HFFc6 (cell line): ENCODE measurements around the gene KRT81. TPM values are rescaled to one million over a fixed set of nuclear protein-coding genes. Genes with fewer than 3 reads are reported as not detected.
"Not testable (repeated sequence)": the region's sequence is repeated elsewhere in the genome, so short reads cannot be mapped to it uniquely, and the experiment has no call there.

Experiments used
- DNase-seq: peaks from one replicate; pipeline ENCODE4 v3.0.0-alpha.2; 2018
- H3K27ac Mint-ChIP-seq: 2 replicates; pipeline ENCODE4 v1.8.0; 2020; ENCODE audit warnings: mild to moderate bottlenecking, mixed read lengths
- H3K27me3 Mint-ChIP-seq: 2 replicates; pipeline ENCODE4 v1.8.0; 2021; ENCODE audit warnings: mild to moderate bottlenecking, moderate library complexity, mixed read lengths; ENCODE audit not compliant: insufficient read depth
- H3K36me3 Mint-ChIP-seq: 2 replicates; pipeline ENCODE4 v1.8.0; 2021; ENCODE audit warnings: low read depth, mixed read lengths
- H3K4me1 Mint-ChIP-seq: 2 replicates; pipeline ENCODE4 v1.8.0; 2020; ENCODE audit warnings: low read depth, mixed read lengths
- H3K4me3 Mint-ChIP-seq: 2 replicates; pipeline ENCODE4 v1.8.0; 2020; ENCODE audit warnings: mild to moderate bottlenecking, moderate library complexity, mixed read lengths
- H3K9me3 Mint-ChIP-seq: 2 replicates; pipeline ENCODE4 v1.8.0; 2020; ENCODE audit warnings: mild to moderate bottlenecking, mixed read lengths
- total RNA-seq, 6 experiments: library from RNA; stranded (reverse); fragmentation: NEBNext Ultra II Directional; extraction: Animal tissue kit (Norgen Biotek cat#: 25700); gene quantifications; 2 replicates in 1 of 6; 3 replicates in 5 of 6; pipeline ENCODE4 v1.2.3, GENCODE V29; 2021
- TF ChIP-seq, protein P1 (sequence below): fragments of 200-600 bp; sonication (generic); IDR thresholded peaks from 2 replicates; pipeline ENCODE4 v1.5.0; 2021; ENCODE audit warnings: antibody characterized with exemption, mild to moderate bottlenecking

Gene KRT81
- total RNA-seq, 6 experiments from 2014 or later = 0.34 to 0.84 (median 0.70) TPM

GRCh38 chr12:52254180-52254964, 37.0 kb downstream of the KRT81 start:
- Mint-ChIP-seq H3K4me1 (peaks cover 5% of the 10 kb centered on the region), H3K27ac (no peak overlapping the region), H3K4me3 (no peak overlapping the region), H3K9me3 (no peaks in the 10 kb centered on the region), H3K27me3 (peaks cover 7% of the 10 kb centered on the region), H3K36me3 (no peaks in the 10 kb centered on the region)
- no peak for DNase-seq
- TF ChIP-seq, protein P1, sequence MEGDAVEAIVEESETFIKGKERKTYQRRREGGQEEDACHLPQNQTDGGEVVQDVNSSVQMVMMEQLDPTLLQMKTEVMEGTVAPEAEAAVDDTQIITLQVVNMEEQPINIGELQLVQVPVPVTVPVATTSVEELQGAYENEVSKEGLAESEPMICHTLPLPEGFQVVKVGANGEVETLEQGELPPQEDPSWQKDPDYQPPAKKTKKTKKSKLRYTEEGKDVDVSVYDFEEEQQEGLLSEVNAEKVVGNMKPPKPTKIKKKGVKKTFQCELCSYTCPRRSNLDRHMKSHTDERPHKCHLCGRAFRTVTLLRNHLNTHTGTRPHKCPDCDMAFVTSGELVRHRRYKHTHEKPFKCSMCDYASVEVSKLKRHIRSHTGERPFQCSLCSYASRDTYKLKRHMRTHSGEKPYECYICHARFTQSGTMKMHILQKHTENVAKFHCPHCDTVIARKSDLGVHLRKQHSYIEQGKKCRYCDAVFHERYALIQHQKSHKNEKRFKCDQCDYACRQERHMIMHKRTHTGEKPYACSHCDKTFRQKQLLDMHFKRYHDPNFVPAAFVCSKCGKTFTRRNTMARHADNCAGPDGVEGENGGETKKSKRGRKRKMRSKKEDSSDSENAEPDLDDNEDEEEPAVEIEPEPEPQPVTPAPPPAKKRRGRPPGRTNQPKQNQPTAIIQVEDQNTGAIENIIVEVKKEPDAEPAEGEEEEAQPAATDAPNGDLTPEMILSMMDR = no peak

GRCh38 chr12:52253391-52254179, 37.7 kb downstream of the KRT81 start:
- DNase-seq = no peak
- Mint-ChIP-seq H3K9me3 (no peaks in the 10 kb centered on the region), H3K4me3 (no peak overlapping the region), H3K27me3 (peaks cover 9% of the 10 kb centered on the region), H3K4me1 (peaks cover 12% of the 10 kb centered on the region), H3K27ac (no peak overlapping the region), H3K36me3 (no peaks in the 10 kb centered on the region)
- TF ChIP-seq, protein P1 = no peak

GRCh38 chr12:52252728-52253343, 38.5 kb downstream of the KRT81 start:
- no peak overlapping the region for H3K4me3 Mint-ChIP-seq
- H3K9me3 Mint-ChIP-seq = no peaks in the 10 kb centered on the region
- H3K27ac Mint-ChIP-seq = no peak overlapping the region; the same call in 1 of the 2 replicates
- no peaks in the 10 kb centered on the region for H3K36me3 Mint-ChIP-seq
- DNase-seq = no peak
- peaks cover 11% of the 10 kb centered on the region for H3K27me3 Mint-ChIP-seq
- H3K4me1 Mint-ChIP-seq = peaks cover 13% of the 10 kb centered on the region
- TF ChIP-seq, protein P1 = no peak

DNA sequence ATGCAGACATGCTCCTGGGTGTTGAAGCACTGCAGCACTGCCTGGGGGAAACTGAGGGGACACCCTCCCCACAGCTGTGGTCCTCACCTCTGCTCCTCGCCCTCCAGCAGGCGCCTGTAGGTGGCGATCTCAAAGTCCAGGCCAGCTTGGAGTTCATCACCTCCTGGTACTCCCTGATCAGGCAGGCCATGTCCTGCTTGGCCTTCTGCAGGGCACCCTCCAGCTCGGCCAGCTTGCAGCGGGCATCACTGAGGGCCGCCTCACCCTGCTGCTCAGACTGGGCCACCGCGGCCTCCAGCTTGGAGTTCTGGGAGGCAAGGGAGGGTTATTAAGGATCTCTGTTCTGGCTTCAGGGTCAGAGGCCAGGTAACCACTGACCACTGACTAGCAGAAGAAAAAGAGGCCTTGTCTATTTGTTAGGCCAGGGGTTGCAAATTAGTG, 39.1 kb downstream of the KRT81 start:
- TF ChIP-seq, protein P1 = peak; percentile 59
- Mint-ChIP-seq H3K27me3 (peaks cover 11% of the 10 kb centered on the region), H3K4me1 (peaks cover 20% of the 10 kb centered on the region)
- not testable (repeated sequence) for H3K27ac Mint-ChIP-seq, H3K4me3 Mint-ChIP-seq, DNase-seq, H3K9me3 Mint-ChIP-seq, H3K36me3 Mint-ChIP-seq

DNA sequence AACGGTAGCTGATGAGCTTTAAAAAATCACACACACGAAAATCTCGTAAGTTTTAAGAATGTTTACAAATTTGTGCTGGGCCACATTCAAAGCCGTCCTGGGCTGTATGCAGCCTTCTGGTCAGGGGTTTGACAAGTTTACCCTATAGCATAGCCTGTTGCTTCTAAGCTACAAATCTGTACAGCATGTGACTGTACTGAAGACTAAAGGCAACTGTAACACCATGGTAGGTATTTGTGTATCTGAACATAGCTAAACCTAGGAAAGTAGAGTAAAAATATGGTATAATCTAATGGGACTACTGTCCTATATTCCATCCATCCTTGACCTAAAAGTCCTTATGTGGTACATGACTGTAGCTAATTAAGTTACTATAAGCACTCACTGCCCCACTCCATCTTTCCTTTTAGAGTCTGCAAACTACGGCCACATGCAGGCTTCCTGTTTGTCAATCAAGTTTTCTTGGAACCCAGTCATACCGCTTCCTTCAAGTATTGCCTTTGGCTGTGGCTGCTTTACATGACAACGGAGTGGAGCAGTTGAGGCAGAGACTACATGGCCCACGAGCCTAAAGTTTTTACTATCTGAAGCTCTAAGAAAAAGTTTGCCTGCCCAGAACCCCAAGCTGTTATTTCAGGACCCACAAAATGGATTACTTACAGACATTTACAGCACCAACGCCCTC, 39.8 kb downstream of the KRT81 start:
- H3K4me3 Mint-ChIP-seq = no peak overlapping the region
- H3K27ac Mint-ChIP-seq = no peak overlapping the region
- TF ChIP-seq, protein P1 = no peak
- H3K36me3 Mint-ChIP-seq = no peaks in the 10 kb centered on the region; the same call in 1 of the 2 replicates
- peaks cover 9% of the 10 kb centered on the region for H3K27me3 Mint-ChIP-seq
- H3K4me1 Mint-ChIP-seq = peaks cover 27% of the 10 kb centered on the region
- no peak for DNase-seq
- no peaks in the 10 kb centered on the region for H3K9me3 Mint-ChIP-seq
